Skeletal muscle satellite cell (primary cell): Measurements from ENCODE around the gene AK1.

ENCODE experiments used
- H3K27me3 ChIP-seq: 2 replicates; pipeline ENCODE4 v1.7.0; 2013; ENCODE audit warnings: low read length; ENCODE audit not compliant: control insufficient read depth, insufficient read depth
- H3K36me3 ChIP-seq: 2 replicates; pipeline ENCODE4 v1.7.0; 2013; ENCODE audit warnings: mild to moderate bottlenecking, control low read depth, low read length; ENCODE audit not compliant: insufficient read depth
- H3K4me1 ChIP-seq: 2 replicates; pipeline ENCODE4 v1.7.0; 2013; ENCODE audit warnings: low read length; ENCODE audit not compliant: control insufficient read depth, insufficient read depth
- H3K4me2 ChIP-seq: 2 replicates; pipeline ENCODE4 v1.7.0; 2013; ENCODE audit warnings: mild to moderate bottlenecking, low read length
- H3K4me3 ChIP-seq: 2 replicates; pipeline ENCODE4 v1.7.0; 2013; ENCODE audit warnings: low read length
- H3K9ac ChIP-seq: 2 replicates; pipeline ENCODE4 v1.7.0; 2013; ENCODE audit warnings: mild to moderate bottlenecking, low read depth, low read length, moderate library complexity
- H3K9me3 ChIP-seq: replicated peaks from 2 replicates; pipeline ENCODE4 v1.7.0; 2013; ENCODE audit warnings: mild to moderate bottlenecking, control low read depth, low read length

Gene AK1

DNA sequence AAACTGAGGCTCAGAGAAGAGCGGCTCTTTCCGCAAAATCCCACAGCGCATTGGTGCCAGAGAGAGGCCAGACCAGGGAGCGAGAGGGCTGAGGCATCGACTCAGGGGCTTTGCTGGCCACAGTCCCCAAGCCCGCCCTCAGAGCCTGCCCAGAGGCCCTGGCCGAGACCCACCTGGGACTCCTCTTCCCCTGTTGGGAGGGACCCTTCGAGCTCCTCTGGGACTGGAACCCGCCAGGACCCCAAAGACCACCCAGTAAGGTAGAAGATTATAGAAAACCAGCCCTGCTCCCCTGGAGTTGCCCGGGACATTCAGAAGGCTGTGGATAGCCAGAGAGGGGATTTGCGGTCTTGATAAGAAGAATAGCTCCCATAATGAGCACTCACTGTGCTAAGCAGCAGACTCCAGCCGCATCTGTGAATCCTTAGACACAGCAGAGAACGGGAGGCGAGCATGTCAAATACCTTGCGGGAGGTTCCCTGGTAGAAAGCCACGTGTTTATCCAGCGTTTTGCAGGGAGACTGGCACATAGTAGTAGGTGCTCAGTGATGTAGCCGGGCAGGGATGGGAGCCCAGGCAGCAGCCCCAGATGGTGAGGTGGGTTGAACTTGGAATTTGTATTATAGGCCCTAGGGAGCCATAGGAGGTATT, 651 bp upstream of the AK1 start:
- Histone ChIP-seq H3K27me3 (no peaks in the 10 kb centered on the region), H3K4me2 (peak overlapping the region; percentile 94), H3K36me3 (no peaks in the 10 kb centered on the region), H3K4me3 (peak overlapping the region; percentile 71), H3K9ac (peak overlapping the region; percentile 71), H3K4me1 (peaks cover 46% of the 10 kb centered on the region), H3K9me3 (no peaks in the 10 kb centered on the region)

DNA sequence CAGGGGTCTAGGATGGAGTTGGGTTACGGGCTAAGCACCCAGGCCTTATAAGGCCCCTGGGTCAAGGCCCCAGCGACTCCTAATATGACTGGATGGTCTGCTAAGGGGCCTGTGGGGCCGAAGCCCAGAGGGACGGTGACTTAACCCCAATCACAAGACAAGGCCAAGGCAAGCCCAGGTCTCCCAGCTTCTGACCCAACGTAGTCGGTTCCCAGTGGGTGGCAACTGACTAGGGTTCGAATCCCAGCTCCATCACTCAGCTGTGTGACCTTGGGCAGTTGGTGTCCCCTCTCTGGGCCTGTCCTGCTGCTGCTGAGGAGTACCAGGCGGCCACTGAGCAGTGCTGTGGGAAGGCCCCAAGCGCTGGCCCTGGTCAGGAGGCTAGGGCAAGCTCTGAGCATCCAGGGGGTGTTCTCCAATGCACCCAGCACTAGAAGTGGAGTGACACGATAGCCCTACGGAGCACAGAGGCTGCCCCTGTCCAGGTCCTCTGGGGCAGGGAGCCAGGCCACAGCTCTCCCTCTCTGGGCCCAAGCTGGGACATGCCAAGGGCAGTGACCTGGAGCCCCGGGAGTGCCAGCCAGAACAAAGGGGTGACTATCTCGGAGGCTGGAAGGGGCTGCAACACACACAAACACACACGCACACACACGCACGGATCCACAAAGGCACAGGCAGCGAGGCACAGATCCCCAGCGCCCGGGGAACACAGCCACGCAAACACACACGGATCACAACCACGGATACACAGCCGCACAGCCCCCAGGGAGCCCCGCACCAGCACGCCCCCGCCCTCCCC, 512 bp downstream of the AK1 start:
- H3K4me3 ChIP-seq, result peak overlapping the region; percentile 71
- peak overlapping the region; percentile 73 for H3K9ac ChIP-seq

DNA sequence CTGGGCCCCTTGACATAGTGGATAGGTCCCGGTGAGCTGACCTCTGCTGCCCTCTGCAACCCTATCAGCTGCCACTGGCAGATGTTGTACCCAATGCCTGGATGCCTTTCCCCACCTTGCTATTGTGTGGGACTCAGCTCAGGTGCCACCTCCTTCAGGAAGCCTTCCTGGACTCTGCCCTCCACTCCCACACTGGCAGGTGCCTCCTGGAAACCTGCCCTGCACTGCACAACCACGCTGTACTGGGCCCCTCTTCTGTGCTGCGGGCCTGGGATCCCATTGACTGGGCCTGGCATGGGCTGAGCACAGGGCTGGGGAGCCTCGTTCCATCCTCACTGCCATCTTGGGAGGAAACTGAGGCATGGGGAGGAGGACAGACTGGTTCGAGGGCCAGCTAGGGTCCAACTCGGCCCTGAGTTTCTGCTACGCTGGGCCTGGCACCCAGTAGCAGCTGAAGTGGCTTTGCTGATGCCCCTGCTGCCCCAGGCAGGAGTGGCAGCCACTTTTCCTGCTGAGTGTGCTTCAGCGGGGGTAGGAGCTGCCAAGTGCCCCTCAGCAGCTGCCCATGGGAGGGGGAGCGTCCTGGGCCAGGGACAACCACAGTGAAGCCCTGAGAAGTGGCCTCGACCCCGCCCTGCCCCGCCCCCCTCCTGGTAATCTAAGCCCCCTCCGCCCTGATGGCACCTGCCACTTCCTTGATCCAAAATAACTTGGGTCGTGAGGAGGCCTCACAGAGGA, 1.3 kb downstream of the AK1 start:
- Histone ChIP-seq H3K9ac (peak overlapping the region; percentile 73), H3K4me1 (peaks cover 46% of the 10 kb centered on the region), H3K9me3 (no peaks in the 10 kb centered on the region), H3K27me3 (no peaks in the 10 kb centered on the region), H3K4me3 (peak overlapping the region; percentile 71), H3K36me3 (peaks cover 17% of the 10 kb centered on the region), H3K4me2 (peak overlapping the region; percentile 94)

More for the DNA sequence above, 512 bp downstream of the AK1 start:
- H3K4me2 ChIP-seq, result peak overlapping the region; percentile 94
- H3K27me3 ChIP-seq, result no peaks in the 10 kb centered on the region
- peaks cover 46% of the 10 kb centered on the region for H3K4me1 ChIP-seq
- peaks cover 10% of the 10 kb centered on the region for H3K36me3 ChIP-seq
- no peaks in the 10 kb centered on the region for H3K9me3 ChIP-seq

DNA sequence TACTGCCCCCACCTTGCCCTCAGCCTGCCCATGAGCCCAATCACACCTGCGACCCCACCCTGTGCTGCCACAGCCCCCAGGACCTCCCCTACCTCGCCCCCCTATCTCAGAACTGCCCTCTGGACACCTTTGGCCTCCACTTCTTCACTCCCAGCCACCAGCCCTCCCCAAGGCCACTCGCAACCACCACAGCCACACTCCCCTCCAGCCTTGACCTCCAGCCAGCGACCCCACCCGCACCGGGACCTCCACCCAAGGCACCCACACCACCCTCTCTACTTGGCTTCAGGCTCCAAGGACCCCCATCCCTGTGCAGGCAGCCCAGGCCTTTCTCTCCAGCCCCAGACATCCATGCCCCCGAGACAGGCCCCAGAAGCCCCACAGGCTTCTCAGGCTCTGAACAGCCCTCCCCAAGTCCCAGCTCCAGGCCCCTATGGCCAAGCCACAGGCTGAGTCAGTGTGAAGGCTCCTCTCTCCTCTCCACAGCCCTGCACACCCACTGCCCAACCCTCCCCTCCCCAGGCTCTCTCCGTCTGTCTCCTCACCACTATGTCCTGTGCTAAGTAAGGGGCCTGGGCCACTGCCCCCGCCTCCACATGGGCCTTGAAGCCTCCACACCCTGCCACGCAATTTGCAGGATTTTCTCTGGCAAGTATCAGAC, 2.0 kb downstream of the AK1 start:
- peak overlapping the region; percentile 27 for H3K4me3 ChIP-seq
- H3K27me3 ChIP-seq, result no peaks in the 10 kb centered on the region
- H3K9ac ChIP-seq, result peak overlapping the region; percentile 23
- no peaks in the 10 kb centered on the region for H3K9me3 ChIP-seq
- H3K4me1 ChIP-seq, result peaks cover 46% of the 10 kb centered on the region
- H3K36me3 ChIP-seq, result peaks cover 25% of the 10 kb centered on the region
- peak overlapping the region; percentile 94 for H3K4me2 ChIP-seq

DNA sequence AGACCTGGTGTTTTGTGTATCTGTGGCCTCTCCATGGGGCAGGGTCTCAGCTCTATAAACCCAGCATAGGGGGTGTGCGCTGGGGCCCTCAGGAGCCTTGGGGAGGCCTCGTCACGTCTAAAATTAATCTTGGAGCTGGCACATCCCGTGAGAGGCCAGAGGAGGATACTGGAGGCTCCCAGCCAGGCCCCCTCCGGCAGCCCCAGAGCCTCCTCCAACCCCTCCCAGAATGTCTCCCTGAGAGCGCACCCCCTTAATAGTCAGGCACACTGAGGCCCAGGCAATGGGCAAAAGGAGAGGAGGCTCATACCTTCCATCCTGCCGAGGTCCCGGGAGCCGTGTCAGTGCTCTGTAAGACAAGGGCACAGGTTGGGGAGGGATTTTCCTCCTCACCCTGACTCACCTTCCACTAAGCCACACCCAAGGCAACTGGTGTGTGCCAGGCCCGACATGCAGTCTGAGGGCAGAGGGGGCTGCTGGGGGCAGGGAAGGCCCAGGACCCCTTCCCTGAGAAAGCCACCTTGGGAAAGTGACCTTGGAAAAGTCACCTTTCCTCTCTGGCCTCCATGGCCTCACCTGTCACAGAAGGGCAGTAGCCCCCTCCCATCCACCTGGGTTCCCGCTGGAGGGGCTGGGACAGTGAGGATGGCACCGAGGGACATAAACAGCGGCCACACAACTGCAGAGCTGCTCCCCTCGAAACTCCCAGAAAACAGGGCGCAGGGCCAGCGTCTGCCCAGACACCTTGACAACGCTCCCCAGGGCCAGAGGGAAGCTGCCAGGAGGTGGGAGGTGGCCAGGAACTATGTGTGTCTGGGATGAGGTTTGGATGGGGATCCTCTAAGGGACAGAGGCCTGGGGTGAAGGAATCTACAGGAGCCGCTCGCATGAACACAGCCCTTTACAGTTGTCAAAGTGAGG, 2.9 kb downstream of the AK1 start:
- H3K27me3 ChIP-seq, result no peaks in the 10 kb centered on the region

DNA sequence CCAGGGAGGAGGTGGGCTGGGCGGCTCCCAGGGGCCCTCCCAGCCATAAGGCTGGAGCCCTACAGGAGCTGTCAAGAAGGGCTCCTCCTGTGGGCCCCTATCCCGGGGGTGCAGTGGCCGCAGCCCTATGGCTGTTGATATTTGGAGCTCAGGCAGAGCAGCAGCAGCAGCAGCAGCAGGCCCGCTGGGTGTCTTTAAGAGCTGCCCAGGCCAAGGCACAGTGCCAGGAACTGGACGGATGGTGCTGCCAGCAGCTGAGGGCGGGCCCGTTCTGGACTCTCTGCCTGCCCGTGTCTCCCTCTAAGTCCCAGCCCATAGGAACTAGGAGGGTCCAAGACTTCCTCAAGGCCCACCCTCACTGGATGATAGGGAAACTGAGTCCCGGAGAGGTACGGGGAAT, 3.6 kb downstream of the AK1 start:
- no peaks in the 10 kb centered on the region for H3K27me3 ChIP-seq
- peak overlapping the region; percentile 72 for H3K4me2 ChIP-seq
- H3K9me3 ChIP-seq, result no peaks in the 10 kb centered on the region
- H3K9ac ChIP-seq, result peak overlapping the region; percentile 24
- peaks cover 46% of the 10 kb centered on the region for H3K4me1 ChIP-seq
- peak overlapping the region; percentile 13 for H3K4me3 ChIP-seq
- H3K36me3 ChIP-seq, result peaks cover 36% of the 10 kb centered on the region

More for the DNA sequence above, 2.9 kb downstream of the AK1 start:
- Histone ChIP-seq H3K4me2 (peak overlapping the region; percentile 72), H3K9ac (peak overlapping the region; percentile 24), H3K4me3 (peak overlapping the region; percentile 13), H3K4me1 (peaks cover 46% of the 10 kb centered on the region), H3K9me3 (no peaks in the 10 kb centered on the region), H3K36me3 (peaks cover 29% of the 10 kb centered on the region)

DNA sequence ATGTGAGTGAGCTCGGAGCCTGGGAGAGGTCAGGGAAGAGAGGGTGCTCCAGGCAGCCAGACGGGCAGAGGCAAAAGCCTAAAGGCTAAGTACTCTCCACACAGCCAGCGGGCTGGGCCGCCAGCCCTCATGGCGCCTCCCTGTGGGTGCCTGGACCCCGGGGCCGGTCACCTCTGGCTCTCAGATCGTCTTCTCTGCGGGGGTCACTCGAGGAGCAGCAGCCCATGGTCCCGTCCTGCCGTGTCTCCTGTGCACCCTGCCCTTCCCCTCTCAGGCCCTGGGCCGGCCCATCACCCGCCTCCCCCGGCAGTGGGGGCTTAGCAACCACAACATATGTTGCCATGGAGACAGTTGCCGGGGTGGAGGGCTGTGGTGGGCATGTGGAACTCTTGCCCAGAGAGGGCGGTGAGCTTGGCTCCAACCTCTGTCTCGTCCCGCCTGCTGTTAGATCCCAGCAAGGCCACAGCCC, 4.2 kb downstream of the AK1 start:
- Histone ChIP-seq H3K9ac (no peak overlapping the region), H3K4me2 (no peak overlapping the region), H3K27me3 (no peaks in the 10 kb centered on the region), H3K4me3 (no peak overlapping the region), H3K4me1 (peaks cover 46% of the 10 kb centered on the region), H3K9me3 (no peaks in the 10 kb centered on the region), H3K36me3 (peaks cover 41% of the 10 kb centered on the region)

DNA sequence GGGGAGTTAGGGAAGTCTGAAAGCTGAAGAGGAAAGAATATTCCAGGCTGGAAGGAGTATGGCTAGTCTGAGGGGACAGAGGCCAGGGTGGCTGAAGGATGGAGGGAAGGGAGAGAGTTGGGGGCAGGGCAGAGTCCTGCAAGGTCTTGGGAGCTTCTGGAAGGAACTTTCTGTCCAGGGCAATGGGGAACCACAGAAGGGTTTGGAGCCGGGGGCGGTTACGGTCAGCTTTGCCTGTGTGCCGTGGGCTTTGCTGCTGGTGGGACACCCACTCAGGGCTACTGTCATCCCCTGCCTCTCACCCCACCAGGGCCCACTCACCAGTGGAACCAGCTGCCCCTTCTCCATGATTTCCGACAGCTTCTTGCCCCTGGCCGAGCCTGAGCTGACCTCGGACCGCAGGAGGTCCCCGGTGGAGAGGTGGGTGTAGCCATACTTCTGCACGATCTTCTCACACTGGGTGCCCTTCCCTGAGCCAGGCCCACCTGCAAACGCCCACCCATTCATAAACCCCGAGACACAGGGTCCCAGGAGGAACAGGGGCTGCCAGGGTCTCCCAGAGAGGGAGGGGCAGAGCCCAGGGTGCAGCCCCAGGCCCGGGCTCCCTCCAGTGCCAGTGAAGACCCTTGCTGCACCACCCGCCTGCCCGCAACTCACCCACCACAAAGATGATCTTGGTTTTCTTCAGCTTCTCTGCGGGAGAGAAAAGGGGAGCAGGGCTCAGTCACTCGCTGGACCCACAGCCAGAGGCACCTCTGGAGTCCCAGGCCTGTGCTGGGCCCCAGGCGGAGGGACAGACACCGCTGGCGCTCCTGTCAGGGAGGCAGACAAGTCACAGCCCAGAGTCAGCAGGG, 4.9 kb downstream of the AK1 start:
- Histone ChIP-seq H3K4me2 (no peak overlapping the region), H3K9me3 (no peaks in the 10 kb centered on the region), H3K27me3 (no peaks in the 10 kb centered on the region), H3K9ac (no peak overlapping the region), H3K4me1 (peaks cover 40% of the 10 kb centered on the region), H3K4me3 (no peak overlapping the region), H3K36me3 (peaks cover 44% of the 10 kb centered on the region)

DNA sequence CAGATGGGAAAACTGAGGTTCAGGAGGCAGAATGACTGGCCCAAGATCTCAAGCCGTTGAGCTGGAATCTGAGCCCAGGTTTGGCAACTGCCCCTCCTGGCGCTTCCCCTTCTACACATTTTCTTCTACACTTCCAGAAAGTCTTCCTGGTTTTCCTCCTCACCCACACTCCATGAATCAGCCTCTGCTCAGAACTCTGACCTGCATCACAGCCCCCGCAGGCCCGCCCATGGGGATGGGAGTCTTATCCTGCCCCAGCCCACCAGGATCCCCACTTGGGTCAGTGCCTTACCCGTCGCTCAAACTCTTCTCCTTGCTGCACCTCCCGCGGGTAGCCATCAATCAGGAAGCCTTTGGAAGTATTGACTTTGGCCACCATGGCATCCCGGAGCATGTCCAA, 5.9 kb downstream of the AK1 start:
- Histone ChIP-seq H3K9ac (no peak overlapping the region), H3K9me3 (no peaks in the 10 kb centered on the region), H3K27me3 (no peaks in the 10 kb centered on the region), H3K36me3 (peaks cover 48% of the 10 kb centered on the region), H3K4me2 (no peak overlapping the region), H3K4me1 (peaks cover 32% of the 10 kb centered on the region), H3K4me3 (no peak overlapping the region)

DNA sequence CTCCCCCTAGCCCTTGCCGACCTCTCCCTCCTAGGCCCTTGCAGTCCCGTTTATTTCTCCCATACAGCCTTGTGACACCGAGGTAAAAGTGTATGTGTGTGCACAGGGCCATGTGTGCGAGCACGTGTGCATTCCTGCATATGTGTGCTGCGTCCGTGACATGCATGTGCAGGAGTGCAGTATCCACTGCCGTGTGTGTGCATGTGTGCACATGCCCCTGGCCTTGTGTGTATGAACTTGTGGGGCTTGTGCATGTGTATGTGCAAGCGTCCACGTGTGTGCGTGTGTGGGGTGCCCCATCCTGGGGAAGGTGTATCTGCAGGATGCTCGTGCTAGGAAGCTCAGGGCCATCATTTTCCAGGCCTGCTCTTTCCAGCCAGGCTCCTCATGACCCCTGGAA, 6.6 kb downstream of the AK1 start:
- no peaks in the 10 kb centered on the region for H3K9me3 ChIP-seq
- H3K4me1 ChIP-seq, result peaks cover 26% of the 10 kb centered on the region
- no peak overlapping the region for H3K9ac ChIP-seq
- no peak overlapping the region for H3K4me2 ChIP-seq
- no peaks in the 10 kb centered on the region for H3K27me3 ChIP-seq
- peaks cover 51% of the 10 kb centered on the region for H3K36me3 ChIP-seq
- H3K4me3 ChIP-seq, result no peak overlapping the region
